ELF-1 (cell line): ENCODE results near the gene PARP3.
A peak's percentile ranks its signal among the peaks of the same experiment; 100 is the strongest.
"Not testable (repeated sequence)": the region's sequence is repeated elsewhere in the genome, so short reads cannot be mapped to it uniquely, and the experiment has no call there.

ENCODE experiments used
- DNase-seq: peaks from one replicate; pipeline ENCODE4 v3.0.0-alpha.2; 2016; ENCODE audit warnings: low read depth, low spot score

The PARP3 gene

GRCh38 chr3:51941798-51942602, at the start of gene PARP3, which contains the start of gene RRP9:
TSS of gene PARP3 (plus strand) at chr3:51942363. CDS start at chr3:51943356, 993 bp downstream.
TSS of gene RRP9 (minus strand) at chr3:51941904. CDS start at chr3:51941867, 37 bp downstream.
- peak; percentile 100 for DNase-seq

GRCh38 chr3:51894391-51894790, 47.8 kb upstream of the PARP3 start:
- no peak for DNase-seq

- no peak for DNase-seq
Observed at GRCh38 chr3:51894939-51895338, 47.2 kb upstream of the PARP3 start.

- DNase-seq: no peak
Observed at GRCh38 chr3:51896607-51897305, 45.4 kb upstream of the PARP3 start.

GRCh38 chr3:51897391-51897790, 44.8 kb upstream of the PARP3 start:
- DNase-seq: no peak

- DNase-seq: not testable (repeated sequence)
Observed at GRCh38 chr3:51900043-51900442, 42.1 kb upstream of the PARP3 start.

GRCh38 chr3:51902361-51902760, 39.8 kb upstream of the PARP3 start:
- DNase-seq: peak; percentile 32

GRCh38 chr3:51904034-51904823, 37.9 kb upstream of the PARP3 start:
- no peak for DNase-seq

- no peak for DNase-seq
Observed at GRCh38 chr3:51908026-51908425, 34.1 kb upstream of the PARP3 start.

- no peak for DNase-seq
Observed at GRCh38 chr3:51916418-51916817, 25.7 kb upstream of the PARP3 start.

- no peak for DNase-seq
Observed at GRCh38 chr3:51921081-51921578, 21.0 kb upstream of the PARP3 start.

GRCh38 chr3:51927061-51927977, 14.8 kb upstream of the PARP3 start:
- DNase-seq: no peak

- DNase-seq: no peak
Observed at GRCh38 chr3:51928438-51928837, 13.7 kb upstream of the PARP3 start.

- DNase-seq: not testable (repeated sequence)
Observed at GRCh38 chr3:51928981-51929380, 13.2 kb upstream of the PARP3 start.

- DNase-seq: peak; percentile 41
Observed at GRCh38 chr3:51929420-51930003, 12.7 kb upstream of the PARP3 start.

GRCh38 chr3:51930439-51930838, 11.7 kb upstream of the PARP3 start:
- no peak for DNase-seq

- DNase-seq: no peak
Observed at GRCh38 chr3:51931756-51932155, 10.4 kb upstream of the PARP3 start.

- DNase-seq: no peak
Observed at GRCh38 chr3:51932471-51933370, 9.4 kb upstream of the PARP3 start.

GRCh38 chr3:51933471-51934138, 8.6 kb upstream of the PARP3 start:
- DNase-seq: no peak
